Neural progenitor cell (in vitro differentiated cells): ENCODE data around the gene ZNF334. TPM values are rescaled to one million over a fixed set of nuclear protein-coding genes. Genes with fewer than 3 reads are reported as not detected.

ENCODE experiments used
- DNase-seq: peaks from one replicate; pipeline ENCODE4 v3.0.0-alpha.2; 2016; ENCODE audit warnings: low spot score
- H2AFZ ChIP-seq: fragments of 200-600 bp; sonication (generic); replicated peaks from 2 replicates; pipeline ENCODE4 v1.6.1; 2016; ENCODE audit warnings: antibody characterized with exemption
- H3F3A ChIP-seq: fragments of 200-600 bp; sonication (generic); 2 replicates; pipeline ENCODE4 v1.6.1; 2016; ENCODE audit warnings: antibody characterized with exemption, low read depth
- H3K27ac ChIP-seq: fragments of 200-600 bp; sonication (generic); 2 replicates; pipeline ENCODE4 v1.5.1; 2016; ENCODE audit warnings: mild to moderate bottlenecking
- H3K27me3 ChIP-seq: fragments of 200-600 bp; sonication (generic); 2 replicates; pipeline ENCODE4 v1.6.1; 2016; ENCODE audit warnings: mild to moderate bottlenecking, moderate library complexity
- H3K36me3 ChIP-seq: fragments of 200-600 bp; sonication (generic); 2 replicates; pipeline ENCODE4 v1.5.1; 2016
- H3K4me1 ChIP-seq: fragments of 200-600 bp; sonication (generic); 2 replicates; pipeline ENCODE4 v1.6.1; 2016; ENCODE audit warnings: mixed run types
- H3K4me2 ChIP-seq: fragments of 200-600 bp; sonication (generic); 2 replicates; pipeline ENCODE4 v1.6.1; 2016
- H3K4me3 ChIP-seq: fragments of 200-600 bp; sonication (generic); 2 replicates; pipeline ENCODE4 v1.5.1; 2016
- H3K79me2 ChIP-seq: fragments of 200-600 bp; sonication (generic); 2 replicates; pipeline ENCODE4 v1.6.1; 2016; ENCODE audit warnings: low read depth
- H3K9ac ChIP-seq: fragments of 200-600 bp; sonication (generic); 2 replicates; pipeline ENCODE4 v1.6.1; 2016
- H3K9me3 ChIP-seq: fragments of 200-600 bp; sonication (generic); 2 replicates; pipeline ENCODE4 v1.5.1; 2016; ENCODE audit warnings: low read depth
- H4K20me1 ChIP-seq: fragments of 200-600 bp; sonication (generic); 2 replicates; pipeline ENCODE4 v1.6.1; 2016; ENCODE audit warnings: low read depth
- H3K27ac Mint-ChIP-seq: 3 replicates; pipeline ENCODE4 v1.8.0; 2021; ENCODE audit warnings: mixed read lengths
- H3K27me3 Mint-ChIP-seq: 2 replicates; pipeline ENCODE4 v1.8.0; 2022; ENCODE audit warnings: low read depth, mild to moderate bottlenecking, inconsistent platforms, moderate library complexity, mixed read lengths; ENCODE audit not compliant: insufficient read depth
- H3K36me3 Mint-ChIP-seq: 3 replicates; pipeline ENCODE4 v1.8.0; 2021; ENCODE audit warnings: mixed read lengths
- H3K4me1 Mint-ChIP-seq: 3 replicates; pipeline ENCODE4 v1.8.0; 2021; ENCODE audit warnings: mixed read lengths
- H3K4me3 Mint-ChIP-seq: 3 replicates; pipeline ENCODE4 v1.8.0; 2021; ENCODE audit warnings: mild to moderate bottlenecking, moderate library complexity, mixed read lengths
- H3K9me3 Mint-ChIP-seq: 3 replicates; pipeline ENCODE4 v1.8.0; 2020; ENCODE audit warnings: mixed read lengths
- EZH2 ChIP-seq: fragments of 200-600 bp; sonication (generic); IDR thresholded peaks from 2 replicates; pipeline ENCODE4 v1.6.1; 2017; ENCODE audit warnings: antibody characterized with exemption, mild to moderate bottlenecking, moderate library complexity
- EZH2phosphoT487 ChIP-seq: fragments of 200-600 bp; sonication (generic); IDR thresholded peaks from 2 replicates; pipeline ENCODE4 v1.6.1; 2017; ENCODE audit warnings: antibody characterized with exemption
- total RNA-seq: library from RNA; depleted of rRNA; stranded (reverse); fragments of >200 nt; gene quantifications from 2 replicates; pipeline ENCODE4 v1.2.3, GENCODE V29; 2015; ENCODE audit warnings: low replicate concordance
- TF ChIP-seq, protein P1 (sequence below): fragments of 200-600 bp; sonication (generic); IDR thresholded peaks from 2 replicates; pipeline ENCODE4 v1.5.1; 2017; ENCODE audit warnings: antibody characterized with exemption, mild to moderate bottlenecking

The ZNF334 gene
- total RNA-seq, 1 donor from 2014 or later: 45.9 TPM

DNA sequence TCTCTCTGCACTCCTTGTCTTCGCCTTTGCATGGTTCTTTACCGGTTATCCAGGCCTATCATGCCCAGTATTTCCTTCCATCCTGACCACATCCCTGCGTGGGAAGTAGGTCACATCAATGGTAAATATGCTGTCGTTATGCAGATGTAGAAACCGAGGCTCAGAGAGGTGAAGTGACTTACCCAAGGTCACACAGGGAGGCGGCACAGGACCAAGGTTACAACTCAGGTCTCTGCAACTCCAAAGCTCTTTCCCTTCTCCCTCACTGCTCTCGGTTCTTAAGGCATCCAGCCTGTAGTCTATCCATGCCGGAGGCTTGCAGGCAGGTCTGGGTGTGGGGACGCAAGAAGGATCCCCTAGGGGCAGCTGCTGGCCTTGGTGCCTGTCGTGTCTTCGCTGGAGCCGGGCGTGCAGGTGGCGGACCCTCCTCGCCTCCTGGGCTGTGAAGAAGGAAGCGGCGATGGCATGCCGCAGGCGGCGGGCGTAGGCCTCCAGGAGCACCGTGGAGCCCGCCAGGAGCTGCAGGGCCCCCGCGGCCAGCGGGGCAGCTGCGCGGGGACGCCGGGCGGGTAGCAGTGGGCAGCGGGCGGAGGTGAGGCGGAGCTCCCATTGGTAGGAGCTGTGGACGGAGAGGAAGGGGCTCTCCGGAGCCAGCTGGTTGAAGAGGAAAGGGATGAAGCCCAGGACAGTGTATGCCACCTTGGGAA, 28.0 kb upstream of the ZNF334 start:
- H3K9me3 ChIP-seq: no peaks in the 10 kb centered on the region
- no peak overlapping the region for H3K4me3 Mint-ChIP-seq

DNA sequence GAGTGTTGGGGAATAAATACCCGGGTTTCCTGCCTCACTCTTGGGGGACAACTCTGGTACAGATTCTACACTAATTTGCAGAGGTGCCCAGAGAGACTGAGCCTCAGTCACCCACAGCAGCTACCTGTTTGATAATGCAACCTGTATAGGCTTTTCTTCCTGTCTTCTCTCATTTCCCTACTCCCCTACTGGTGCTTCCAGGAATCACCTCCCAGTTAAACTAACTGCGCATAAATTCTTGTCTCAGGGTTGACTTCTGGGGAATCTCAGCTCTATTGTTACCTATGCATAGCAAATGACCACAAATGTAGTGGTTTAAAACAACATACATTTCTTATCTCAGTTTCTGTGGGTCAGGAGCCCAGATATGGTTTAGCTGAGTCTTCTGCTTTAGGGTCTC, 25.8 kb upstream of the ZNF334 start:
- no peaks in the 10 kb centered on the region for H3F3A ChIP-seq
- H3K9me3 Mint-ChIP-seq: no peaks in the 10 kb centered on the region
- no peaks in the 10 kb centered on the region for H3K4me1 Mint-ChIP-seq
- H3K36me3 Mint-ChIP-seq: no peaks in the 10 kb centered on the region
- H3K4me3 ChIP-seq: no peak overlapping the region
- no peak overlapping the region for H3K9ac ChIP-seq
- no peaks in the 10 kb centered on the region for H3K9me3 ChIP-seq
- no peaks in the 10 kb centered on the region for H3K27me3 Mint-ChIP-seq
- H3K36me3 ChIP-seq: no peaks in the 10 kb centered on the region
- no peaks in the 10 kb centered on the region for H3K4me1 ChIP-seq
- H3K27ac Mint-ChIP-seq: no peak overlapping the region
- TF ChIP-seq EZH2: no peak
- TF ChIP-seq, protein P1, sequence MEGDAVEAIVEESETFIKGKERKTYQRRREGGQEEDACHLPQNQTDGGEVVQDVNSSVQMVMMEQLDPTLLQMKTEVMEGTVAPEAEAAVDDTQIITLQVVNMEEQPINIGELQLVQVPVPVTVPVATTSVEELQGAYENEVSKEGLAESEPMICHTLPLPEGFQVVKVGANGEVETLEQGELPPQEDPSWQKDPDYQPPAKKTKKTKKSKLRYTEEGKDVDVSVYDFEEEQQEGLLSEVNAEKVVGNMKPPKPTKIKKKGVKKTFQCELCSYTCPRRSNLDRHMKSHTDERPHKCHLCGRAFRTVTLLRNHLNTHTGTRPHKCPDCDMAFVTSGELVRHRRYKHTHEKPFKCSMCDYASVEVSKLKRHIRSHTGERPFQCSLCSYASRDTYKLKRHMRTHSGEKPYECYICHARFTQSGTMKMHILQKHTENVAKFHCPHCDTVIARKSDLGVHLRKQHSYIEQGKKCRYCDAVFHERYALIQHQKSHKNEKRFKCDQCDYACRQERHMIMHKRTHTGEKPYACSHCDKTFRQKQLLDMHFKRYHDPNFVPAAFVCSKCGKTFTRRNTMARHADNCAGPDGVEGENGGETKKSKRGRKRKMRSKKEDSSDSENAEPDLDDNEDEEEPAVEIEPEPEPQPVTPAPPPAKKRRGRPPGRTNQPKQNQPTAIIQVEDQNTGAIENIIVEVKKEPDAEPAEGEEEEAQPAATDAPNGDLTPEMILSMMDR: peak; percentile 32
- TF ChIP-seq EZH2phosphoT487: no peak
- H3K79me2 ChIP-seq: no peaks in the 10 kb centered on the region
- H3K27me3 ChIP-seq: no peaks in the 10 kb centered on the region
- H3K4me3 Mint-ChIP-seq: no peak overlapping the region
- H3K4me2 ChIP-seq: no peak overlapping the region
- DNase-seq: no peak
- no peak overlapping the region for H3K27ac ChIP-seq
- H2AFZ ChIP-seq: no peak overlapping the region
- H4K20me1 ChIP-seq: no peaks in the 10 kb centered on the region

More for the DNA sequence above, 28.0 kb upstream of the ZNF334 start:
- Mint-ChIP-seq H3K9me3 (no peaks in the 10 kb centered on the region), H3K27me3 (no peaks in the 10 kb centered on the region), H3K27ac (no peak overlapping the region), H3K4me1 (no peaks in the 10 kb centered on the region), H3K36me3 (no peaks in the 10 kb centered on the region)
- Histone ChIP-seq H3F3A (no peaks in the 10 kb centered on the region), H3K4me1 (no peaks in the 10 kb centered on the region), H3K27me3 (no peaks in the 10 kb centered on the region), H3K9ac (no peak overlapping the region), H4K20me1 (no peaks in the 10 kb centered on the region), H3K79me2 (no peaks in the 10 kb centered on the region), H3K4me3 (no peak overlapping the region), H3K27ac (no peak overlapping the region), H2AFZ (no peak overlapping the region), H3K36me3 (no peaks in the 10 kb centered on the region), H3K4me2 (no peak overlapping the region)
- DNase-seq: no peak
- TF ChIP-seq EZH2phosphoT487 (no peak), EZH2 (no peak)
- TF ChIP-seq, protein P1: no peak

DNA sequence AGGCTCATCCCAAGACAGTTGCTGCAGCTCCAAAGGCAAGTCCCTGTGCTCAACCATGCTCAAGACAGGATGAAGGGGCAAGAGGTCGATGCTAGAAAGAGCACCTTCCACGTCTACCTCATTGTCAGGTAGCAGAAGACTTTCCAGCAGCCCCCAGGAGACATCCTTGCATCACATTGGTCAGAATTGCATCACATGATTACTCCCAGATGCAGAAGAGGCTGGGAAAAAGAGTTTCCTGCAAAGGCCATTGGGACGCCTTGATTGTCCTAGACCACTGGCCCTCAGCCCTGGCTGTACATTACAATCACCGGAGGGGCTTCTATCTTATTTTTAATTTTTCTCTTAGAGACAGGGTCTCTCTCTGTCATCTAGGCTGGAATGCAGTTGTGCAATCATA, 17.3 kb upstream of the ZNF334 start:
- Histone ChIP-seq H2AFZ (no peak overlapping the region), H3K9ac (no peak overlapping the region), H3K9me3 (no peaks in the 10 kb centered on the region), H3K4me1 (no peaks in the 10 kb centered on the region), H3K4me3 (no peak overlapping the region), H3K27me3 (peaks cover 12% of the 10 kb centered on the region), H3F3A (no peaks in the 10 kb centered on the region), H3K27ac (no peak overlapping the region), H3K79me2 (no peaks in the 10 kb centered on the region), H4K20me1 (no peaks in the 10 kb centered on the region), H3K36me3 (no peaks in the 10 kb centered on the region), H3K4me2 (no peak overlapping the region)
- Mint-ChIP-seq H3K4me1 (peaks cover 5% of the 10 kb centered on the region), H3K27ac (no peak overlapping the region), H3K9me3 (no peaks in the 10 kb centered on the region), H3K36me3 (no peaks in the 10 kb centered on the region), H3K4me3 (no peak overlapping the region), H3K27me3 (peaks cover 10% of the 10 kb centered on the region)
- no peak for TF ChIP-seq EZH2phosphoT487
- no peak for DNase-seq

DNA sequence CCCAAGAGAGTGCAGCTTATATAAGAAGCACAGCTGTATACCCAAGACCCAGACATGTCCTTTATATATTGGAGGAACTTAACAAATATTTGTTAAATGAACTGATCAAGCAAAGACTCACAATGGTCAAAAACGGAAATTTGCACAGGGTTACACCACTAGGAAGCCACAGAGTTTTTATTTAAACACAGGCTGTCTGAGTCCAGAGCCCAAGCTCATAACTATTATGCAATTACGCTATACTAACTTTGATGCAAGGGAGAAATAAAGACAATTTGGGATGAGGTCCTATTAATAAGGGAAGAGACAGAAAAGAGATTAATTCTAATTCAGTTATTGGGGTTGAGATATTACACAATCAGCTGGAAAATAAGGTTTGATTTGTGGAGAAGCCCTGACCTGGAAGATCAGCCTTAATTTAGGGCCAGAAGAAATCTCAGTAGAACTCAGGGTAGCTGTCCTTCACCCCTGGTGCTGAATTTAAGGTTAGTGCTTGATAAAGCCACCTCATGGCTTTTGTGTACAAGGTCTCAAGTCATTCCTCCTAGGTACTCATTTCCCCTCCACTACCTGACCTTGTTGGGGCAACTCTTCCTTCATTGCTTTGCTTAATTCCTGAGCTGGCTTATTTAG, 10.5 kb upstream of the ZNF334 start:
- no peaks in the 10 kb centered on the region for H3K36me3 Mint-ChIP-seq
- Histone ChIP-seq H3K9me3 (no peaks in the 10 kb centered on the region), H3K4me3 (no peak overlapping the region), H3K9ac (no peak overlapping the region), H3F3A (no peaks in the 10 kb centered on the region), H3K4me2 (no peak overlapping the region), H3K79me2 (no peaks in the 10 kb centered on the region), H3K36me3 (no peaks in the 10 kb centered on the region), H2AFZ (no peak overlapping the region), H4K20me1 (no peaks in the 10 kb centered on the region), H3K27ac (no peak overlapping the region), H3K4me1 (no peaks in the 10 kb centered on the region), H3K27me3 (peaks cover 18% of the 10 kb centered on the region)
- DNase-seq: peak; percentile 62
- no peaks in the 10 kb centered on the region for H3K9me3 Mint-ChIP-seq
- TF ChIP-seq, protein P1: no peak
- no peak for TF ChIP-seq EZH2phosphoT487
- TF ChIP-seq EZH2: no peak
- peaks cover 7% of the 10 kb centered on the region for H3K27me3 Mint-ChIP-seq
- peaks cover 3% of the 10 kb centered on the region for H3K4me1 Mint-ChIP-seq
- H3K27ac Mint-ChIP-seq: no peak overlapping the region
- no peak overlapping the region for H3K4me3 Mint-ChIP-seq
